GM12891 (cell line): Measurements from ENCODE around the gene LOXHD1.

Experiments used
- POLR2A ChIP-seq: IDR thresholded peaks from 2 replicates; pipeline ENCODE4 v1.6.1; 2011; ENCODE audit warnings: low read depth, low read length, control low read depth
- POLR2AphosphoS5 ChIP-seq: IDR thresholded peaks from 2 replicates; pipeline ENCODE4 v1.6.1; 2011; ENCODE audit warnings: low read depth, low read length, control low read depth
- POU2F2 ChIP-seq: IDR thresholded peaks from 2 replicates; pipeline ENCODE4 v1.6.1; 2011; ENCODE audit warnings: low read depth, mild to moderate bottlenecking, control low read depth, low read length, moderate library complexity
- SPI1 ChIP-seq: IDR thresholded peaks from 2 replicates; pipeline ENCODE4 v1.6.1; 2011; ENCODE audit warnings: low read depth, low read length, control low read depth
- TAF1 ChIP-seq: IDR thresholded peaks from 2 replicates; pipeline ENCODE4 v1.6.1; 2011; ENCODE audit warnings: low read depth, low read length, control low read depth

- TF ChIP-seq TAF1 (no peak), POLR2A (no peak), POU2F2 (no peak), POLR2AphosphoS5 (no peak), SPI1 (no peak)
Measured at GRCh38 chr18:46570666-46571065, 86.4 kb downstream of the LOXHD1 start.
